ENCODE measurements around the gene CCDC142.

The CCDC142 gene

GRCh38 chr2:74499267-74499939, 16.6 kb upstream of the CCDC142 start, which contains the start of gene LBX2:
TSS of gene LBX2 (minus strand) at chr2:74499603. CDS start at chr2:74499537, 66 bp downstream.
- ChIA-PET POLR2A (interaction anchor here (0.5 kb wide), 1 partner anchor 48 kb away, joined by 4 read pairs; no protein-coding TSS in a partner anchor), CTCF (interaction anchor here (1.0 to 2.5 kb wide), 5 partner anchors 9 to 86 kb away, joined by 3 to 11 read pairs (median 7); partner anchors contain the start of genes CCDC142 and TTC31)
- DNase-seq (ENCODE audit: extremely low spot score), result no peak
- TF ChIP-seq CTCF (IDR thresholded peaks at IDR 0.05; ENCODE audit: control extremely low read depth, extremely low read depth, low read depth, missing control alignments), result no peak

- POLR2A ChIA-PET, result no interaction called here
- CTCF ChIA-PET, result interaction anchor here (1.0 to 2.5 kb wide), 7 partner anchors 9 to 90 kb away, joined by 3 to 10 read pairs (median 4); partner anchors contain the start of genes AUP1, CCDC142, HTRA2 and TLX2
- DNase-seq (ENCODE audit: extremely low spot score), result peak; percentile 39
- TF ChIP-seq CTCF (IDR thresholded peaks at IDR 0.05; ENCODE audit: control extremely low read depth, extremely low read depth, low read depth, missing control alignments), result no peak
These were observed 15.9 kb upstream of the CCDC142 start for GRCh38 chr2:74498500-74499266.

- TF ChIP-seq CTCF (IDR thresholded peaks at IDR 0.05; ENCODE audit: control extremely low read depth, extremely low read depth, low read depth, missing control alignments), result no peak
- DNase-seq (ENCODE audit: extremely low spot score), result peak; percentile 47
- CTCF ChIA-PET, result interaction anchor here (0.7 to 1.6 kb wide), 9 partner anchors 15 to 90 kb away, joined by 3 to 7 read pairs (median 3); partner anchors contain the start of genes AUP1, CCDC142, HTRA2 and TLX2
- POLR2A ChIA-PET, result no interaction called here
These were observed 15.1 kb upstream of the CCDC142 start for GRCh38 chr2:74497777-74498499.

GRCh38 chr2:74496997-74497776, 14.4 kb upstream of the CCDC142 start:
- no peak for DNase-seq (ENCODE audit: extremely low spot score)
- POLR2A ChIA-PET, result no interaction called here
- CTCF ChIA-PET, result interaction anchor here (0.7 to 1.9 kb wide), 8 partner anchors 14 to 91 kb away, joined by 3 to 8 read pairs (median 4); partner anchors contain the start of genes CCDC142, TLX2 and TTC31
- no peak for TF ChIP-seq CTCF (IDR thresholded peaks at IDR 0.05; ENCODE audit: control extremely low read depth, extremely low read depth, low read depth, missing control alignments)

- POLR2A ChIA-PET, result no interaction called here
- no peak for DNase-seq (ENCODE audit: extremely low spot score)
- TF ChIP-seq CTCF (IDR thresholded peaks at IDR 0.05; ENCODE audit: control extremely low read depth, extremely low read depth, low read depth, missing control alignments), result no peak
- CTCF ChIA-PET, result interaction anchor here (0.7 to 1.9 kb wide), 2 partner anchors 8 to 92 kb away, joined by 3 to 8 read pairs; no protein-coding TSS in a partner anchor
These were observed 12.6 kb upstream of the CCDC142 start for GRCh38 chr2:74495440-74495839.

All from GM10248 (cell line).